ENCODE results near the gene CENPS. TPM values are rescaled to one million over a fixed set of nuclear protein-coding genes. Genes with fewer than 3 reads are reported as not detected.
"Not testable (repeated sequence)": the region's sequence is repeated elsewhere in the genome, so short reads cannot be mapped to it uniquely, and the experiment has no call there.

CENPS gene
- total RNA-seq, 1 experiment from 2014 or later, result 17.8 TPM

DNA sequence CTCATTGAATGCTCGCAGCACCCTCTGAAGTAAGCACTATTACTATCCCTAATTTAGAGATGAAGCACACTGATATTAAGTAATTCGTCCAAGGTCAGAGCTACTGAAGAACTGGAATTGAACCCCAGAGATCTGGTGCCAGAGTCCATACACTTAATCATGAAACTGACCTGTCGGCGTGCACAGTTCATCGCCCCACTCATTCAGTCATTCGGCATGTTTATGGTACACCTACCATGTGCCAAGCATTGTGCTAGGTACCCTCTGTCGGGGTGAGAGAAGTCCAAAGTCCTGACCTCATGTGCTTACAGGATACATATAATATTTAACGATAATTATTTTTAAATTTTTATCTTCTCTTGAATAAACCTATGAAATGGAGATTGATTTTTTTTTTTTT is 5.6 kb upstream of the CENPS start:
- Histone ChIP-seq H4K5ac (ENCODE audit: insufficient read length, low read depth, low read length) (no peak overlapping the region), H4K8ac (replicated peaks; ENCODE audit: insufficient read length, low read depth, low read length) (no peak overlapping the region), H3K79me2 (ENCODE audit: insufficient read depth, low read length) (no peaks in the 10 kb centered on the region), H3K4me1 (ENCODE audit: insufficient read depth, low read length) (no peaks in the 10 kb centered on the region; the same call in 1 of the 2 replicates), H4K91ac (ENCODE audit: insufficient read length, low read depth, low read length) (no peak overlapping the region), H2BK12ac (ENCODE audit: insufficient read length, low read depth, low read length) (no peak overlapping the region), H2BK120ac (ENCODE audit: low read depth, low read length, poor library complexity, severe bottlenecking) (no peak overlapping the region), H3K4ac (ENCODE audit: low read depth, low read length) (no peak overlapping the region), H3K9me3 (ENCODE audit: control insufficient read depth, low read depth, low read length) (no peaks in the 10 kb centered on the region), H2AK5ac (ENCODE audit: insufficient read length, low read length) (no peak overlapping the region), H2BK20ac (ENCODE audit: low read depth, low read length, poor library complexity, severe bottlenecking) (no peak overlapping the region), H3K56ac (ENCODE audit: insufficient read length, low read depth, low read length) (no peak overlapping the region), H3K4me2 (ENCODE audit: insufficient read depth, insufficient read length, low read length) (no peak overlapping the region), H2BK5ac (ENCODE audit: insufficient read length, low read length) (no peak overlapping the region), H2AFZ (ENCODE audit: low read length) (no peak overlapping the region), H3K23ac (ENCODE audit: insufficient read length, low read depth, low read length) (no peak overlapping the region), H2BK15ac (ENCODE audit: low read depth, low read length) (no peak overlapping the region), H3T11ph (ENCODE audit: low read length) (no peak overlapping the region), H3K79me1 (ENCODE audit: insufficient read depth, low read depth, low read length, poor library complexity, severe bottlenecking) (no peaks in the 10 kb centered on the region), H3K9ac (ENCODE audit: extremely low read depth, insufficient read length, low read length) (no peak overlapping the region), H4K20me1 (ENCODE audit: control insufficient read depth, insufficient read depth, insufficient read length) (no peaks in the 10 kb centered on the region), H3K23me2 (ENCODE audit: insufficient read length, low read depth, low read length, poor library complexity, severe bottlenecking) (no peaks in the 10 kb centered on the region), H3K14ac (ENCODE audit: insufficient read depth, low read length) (no peak overlapping the region), H3K18ac (ENCODE audit: insufficient read length, low read depth, low read length) (no peak overlapping the region), H3K27me3 (ENCODE audit: insufficient read depth, low read length) (no peaks in the 10 kb centered on the region), H3K27ac (ENCODE audit: insufficient read length, low read depth, low read length) (no peak overlapping the region)
- no peak for DNase-seq
- Mint-ChIP-seq H3K4me1 (peaks cover 7 to 8% of the 10 kb centered on the region in 2 experiments), H3K4me3 (no peak overlapping the region), H3K36me3 (ENCODE audit: insufficient read depth in 1 of 3, low read depth in 3 of 3) (peaks cover 9 to 34% (median 17%) of the 10 kb centered on the region in 3 experiments; a peak in 6 of 7 replicates), H3K27me3 (ENCODE audit: low read depth) (no peaks in the 10 kb centered on the region), H3K9me3 (no peaks in the 10 kb centered on the region), H3K27ac (no peak overlapping the region)
- TF ChIP-seq, protein P1, sequence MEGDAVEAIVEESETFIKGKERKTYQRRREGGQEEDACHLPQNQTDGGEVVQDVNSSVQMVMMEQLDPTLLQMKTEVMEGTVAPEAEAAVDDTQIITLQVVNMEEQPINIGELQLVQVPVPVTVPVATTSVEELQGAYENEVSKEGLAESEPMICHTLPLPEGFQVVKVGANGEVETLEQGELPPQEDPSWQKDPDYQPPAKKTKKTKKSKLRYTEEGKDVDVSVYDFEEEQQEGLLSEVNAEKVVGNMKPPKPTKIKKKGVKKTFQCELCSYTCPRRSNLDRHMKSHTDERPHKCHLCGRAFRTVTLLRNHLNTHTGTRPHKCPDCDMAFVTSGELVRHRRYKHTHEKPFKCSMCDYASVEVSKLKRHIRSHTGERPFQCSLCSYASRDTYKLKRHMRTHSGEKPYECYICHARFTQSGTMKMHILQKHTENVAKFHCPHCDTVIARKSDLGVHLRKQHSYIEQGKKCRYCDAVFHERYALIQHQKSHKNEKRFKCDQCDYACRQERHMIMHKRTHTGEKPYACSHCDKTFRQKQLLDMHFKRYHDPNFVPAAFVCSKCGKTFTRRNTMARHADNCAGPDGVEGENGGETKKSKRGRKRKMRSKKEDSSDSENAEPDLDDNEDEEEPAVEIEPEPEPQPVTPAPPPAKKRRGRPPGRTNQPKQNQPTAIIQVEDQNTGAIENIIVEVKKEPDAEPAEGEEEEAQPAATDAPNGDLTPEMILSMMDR (conservative IDR thresholded peaks at IDR 0.05), result no peak
- no CpG with 5 or more reads among the region's 8 CpGs for WGBS (ENCODE audit: extremely low coverage, insufficient read length, low lambda C conversion rate)

DNA sequence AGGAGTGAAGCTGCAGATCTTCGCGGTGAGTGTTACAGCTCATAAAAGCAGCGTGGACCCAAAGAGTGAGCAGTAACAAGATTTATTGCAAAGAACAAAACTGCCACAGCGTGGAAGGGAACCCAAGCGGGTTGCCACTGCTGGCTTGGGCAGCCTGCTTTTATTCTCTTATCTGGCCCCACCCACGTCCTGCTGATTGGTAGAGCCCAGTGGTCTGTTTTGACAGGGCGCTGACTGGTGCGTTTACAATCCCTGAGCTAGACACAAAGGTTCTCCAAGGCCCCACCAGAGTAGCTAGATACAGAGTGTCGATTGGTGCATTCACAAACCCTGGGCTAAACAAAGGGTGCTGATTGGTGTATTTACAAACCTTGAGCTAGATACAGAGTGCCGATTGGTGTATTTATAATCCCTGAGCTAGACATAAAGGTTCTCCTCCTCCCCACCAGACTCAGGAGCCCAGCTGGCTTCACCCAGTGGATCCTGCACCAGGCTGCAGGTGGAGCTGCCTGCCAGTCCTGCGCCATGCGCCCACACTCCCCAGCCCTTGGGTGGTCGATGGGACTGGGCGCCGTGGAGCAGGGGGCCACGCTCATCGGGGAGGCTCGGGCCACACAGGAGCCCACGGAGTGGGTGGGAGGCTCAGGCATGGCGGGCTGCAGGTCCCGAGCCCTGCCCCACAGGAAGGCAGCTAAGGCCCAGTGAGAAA is 4.3 kb upstream of the CENPS start:
- H3K4ac ChIP-seq (ENCODE audit: low read depth, low read length); H4K8ac ChIP-seq (replicated peaks; ENCODE audit: insufficient read length, low read depth, low read length); H3K56ac ChIP-seq (ENCODE audit: insufficient read length, low read depth, low read length); H3K79me2 ChIP-seq (ENCODE audit: insufficient read depth, low read length); H3K9me3 Mint-ChIP-seq; H3K27ac ChIP-seq (ENCODE audit: insufficient read length, low read depth, low read length); H3K23me2 ChIP-seq (ENCODE audit: insufficient read length, low read depth, low read length, poor library complexity, severe bottlenecking); DNase-seq; H3T11ph ChIP-seq (ENCODE audit: low read length); H3K23ac ChIP-seq (ENCODE audit: insufficient read length, low read depth, low read length); H2BK5ac ChIP-seq (ENCODE audit: insufficient read length, low read length); H2AFZ ChIP-seq (ENCODE audit: low read length); H3K9ac ChIP-seq (ENCODE audit: extremely low read depth, insufficient read length, low read length); H3K27me3 ChIP-seq (ENCODE audit: insufficient read depth, low read length); H3K14ac ChIP-seq (ENCODE audit: insufficient read depth, low read length); H4K91ac ChIP-seq (ENCODE audit: insufficient read length, low read depth, low read length); H3K4me2 ChIP-seq (ENCODE audit: insufficient read depth, insufficient read length, low read length); H3K4me3 Mint-ChIP-seq; H3K9me3 ChIP-seq (ENCODE audit: control insufficient read depth, low read depth, low read length); H3K27me3 Mint-ChIP-seq (ENCODE audit: low read depth); H2AK5ac ChIP-seq (ENCODE audit: insufficient read length, low read length); H2BK15ac ChIP-seq (ENCODE audit: low read depth, low read length); H2BK120ac ChIP-seq (ENCODE audit: low read depth, low read length, poor library complexity, severe bottlenecking); H3K4me1 ChIP-seq (ENCODE audit: insufficient read depth, low read length); H4K20me1 ChIP-seq (ENCODE audit: control insufficient read depth, insufficient read depth, insufficient read length); H3K18ac ChIP-seq (ENCODE audit: insufficient read length, low read depth, low read length); H2BK20ac ChIP-seq (ENCODE audit: low read depth, low read length, poor library complexity, severe bottlenecking); H3K79me1 ChIP-seq (ENCODE audit: insufficient read depth, low read depth, low read length, poor library complexity, severe bottlenecking); H4K5ac ChIP-seq (ENCODE audit: insufficient read length, low read depth, low read length); H2BK12ac ChIP-seq (ENCODE audit: insufficient read length, low read depth, low read length): not testable (repeated sequence)
- peaks cover 11 to 15% of the 10 kb centered on the region in 2 experiments for H3K4me1 Mint-ChIP-seq
- H3K36me3 Mint-ChIP-seq (ENCODE audit: insufficient read depth in 1 of 3, low read depth in 3 of 3), result peaks cover 0 to 21% (median 5%) of the 10 kb centered on the region in 3 experiments; a peak in 5 of 7 replicates
- no CpG with 5 or more reads among the region's 21 CpGs for WGBS (ENCODE audit: extremely low coverage, insufficient read length, low lambda C conversion rate)
- H3K27ac Mint-ChIP-seq, result peak overlapping the region; percentile 82 to 88 (median 84)
